GM12878 (cell line): ENCODE data around the gene TBC1D20.

Experiments
- BHLHE40 ChIP-seq, 2 experiments: fragments of 450-650 bp in 1 of 2; IDR thresholded peaks; 2 replicates each; pipeline ENCODE4 v1.6.1; 2011 to 2017; ENCODE audit warnings: low read depth in 2 of 2, borderline replicate concordance in 1 of 2, improper control_type of control experiment in 1 of 2, low read length in 1 of 2, mild to moderate bottlenecking in 1 of 2
- EGR1 ChIP-seq, 2 experiments: IDR thresholded peaks; 1 replicate in 1 of 2; 2 replicates in 1 of 2; pipeline ENCODE4 v1.6.1; 2011 to 2012; ENCODE audit warnings: low read depth in 2 of 2, low read length in 2 of 2, borderline replicate concordance in 1 of 2, mild to moderate bottlenecking in 1 of 2, moderate library complexity in 1 of 2
- EP300 ChIP-seq, 2 experiments: fragments of 150-350 bp in 1 of 2; IDR thresholded peaks; 2 replicates each; pipeline ENCODE4 v1.6.1; 2011 to 2012; ENCODE audit warnings: low read depth in 2 of 2, low read length in 2 of 2, borderline replicate concordance in 1 of 2, improper control_type of control experiment in 1 of 2, inconsistent platforms in 1 of 2; ENCODE audit not compliant: control insufficient read depth in 1 of 2
- EZH2 ChIP-seq: IDR thresholded peaks from 2 replicates; pipeline ENCODE4 v1.6.1; 2012; ENCODE audit warnings: low read depth, mild to moderate bottlenecking, control low read depth, inconsistent platforms, low read length, borderline replicate concordance; ENCODE audit not compliant: control insufficient read depth
- FOXK2 ChIP-seq: fragments of 450-650 bp; IDR thresholded peaks from 2 replicates; pipeline ENCODE4 v1.6.1; 2017; ENCODE audit warnings: mild to moderate bottlenecking, moderate library complexity
- GATAD2B ChIP-seq: fragments of 450-650 bp; conservative IDR thresholded peaks from 2 replicates; pipeline ENCODE4 v1.6.1; 2017; ENCODE audit warnings: low read depth, mild to moderate bottlenecking, moderate library complexity
- POLR2A ChIP-seq: IDR thresholded peaks from 2 replicates; pipeline ENCODE4 v1.6.1; 2011; ENCODE audit warnings: low read depth, mild to moderate bottlenecking, low read length
- SIN3A ChIP-seq: IDR thresholded peaks from 2 replicates; pipeline ENCODE4 v1.6.1; 2012; ENCODE audit warnings: low read depth, low read length, improper control_type of control experiment
- TF ChIP-seq, protein P1 (sequence below): IDR thresholded peaks from 2 replicates; pipeline ENCODE4 v1.6.1; 2012; ENCODE audit warnings: low read depth, low read length, improper control_type of control experiment
- TF ChIP-seq, protein P2 (sequence below), 3 experiments: IDR thresholded peaks in 2 of 3; conservative IDR thresholded peaks in 1 of 3; 2 replicates each; pipeline ENCODE4 v1.5.1; 2011; ENCODE audit warnings: low read depth in 3 of 3, low read length in 3 of 3, mild to moderate bottlenecking in 3 of 3, control low read depth in 2 of 3, moderate library complexity in 2 of 3, inconsistent platforms in 1 of 3, mixed read lengths in 1 of 3; ENCODE audit not compliant: control insufficient read depth in 2 of 3, insufficient read depth in 1 of 3; ENCODE audit errors: extremely low read depth in 1 of 3
- TF ChIP-seq, protein P3 (sequence below): fragments of 450-650 bp; IDR thresholded peaks from 2 replicates; pipeline ENCODE4 v1.6.1; 2017; ENCODE audit warnings: mild to moderate bottlenecking, moderate library complexity
- TF ChIP-seq, protein P4 (sequence below): fragments of 450-650 bp; IDR thresholded peaks from 2 replicates; pipeline ENCODE4 v1.6.1; 2017; ENCODE audit warnings: low read depth, mild to moderate bottlenecking, moderate library complexity

DNA sequence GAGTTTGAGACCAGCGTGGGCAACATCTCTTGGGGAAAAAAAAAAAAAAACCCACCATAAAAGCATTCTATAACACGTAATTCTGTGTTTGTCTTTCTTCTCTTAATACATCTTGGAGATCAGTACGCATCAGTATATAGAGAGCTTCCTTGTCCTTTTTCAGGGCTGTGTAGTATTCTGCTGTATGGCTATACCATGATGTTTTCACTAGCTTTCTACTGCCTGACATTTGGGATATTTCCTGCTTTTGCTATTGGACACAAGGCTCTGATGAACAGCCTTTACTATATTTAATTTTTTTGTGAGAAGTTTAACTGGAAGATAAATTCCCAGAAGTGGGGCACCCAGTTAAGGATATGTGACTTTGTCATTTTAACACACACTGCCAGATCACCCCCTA, 74.8 kb downstream of the TBC1D20 start:
- no peak for TF ChIP-seq EGR1 (IDR thresholded peaks at IDR 0.05; ENCODE audit: borderline replicate concordance in 1 of 2, low read depth in 2 of 2, low read length in 2 of 2)
- TF ChIP-seq, protein P1, sequence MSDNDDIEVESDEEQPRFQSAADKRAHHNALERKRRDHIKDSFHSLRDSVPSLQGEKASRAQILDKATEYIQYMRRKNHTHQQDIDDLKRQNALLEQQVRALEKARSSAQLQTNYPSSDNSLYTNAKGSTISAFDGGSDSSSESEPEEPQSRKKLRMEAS = no peak
- TF ChIP-seq POLR2A = no peak
- no peak for TF ChIP-seq SIN3A
- TF ChIP-seq FOXK2 = no peak
- TF ChIP-seq GATAD2B = no peak
- TF ChIP-seq, protein P2, sequence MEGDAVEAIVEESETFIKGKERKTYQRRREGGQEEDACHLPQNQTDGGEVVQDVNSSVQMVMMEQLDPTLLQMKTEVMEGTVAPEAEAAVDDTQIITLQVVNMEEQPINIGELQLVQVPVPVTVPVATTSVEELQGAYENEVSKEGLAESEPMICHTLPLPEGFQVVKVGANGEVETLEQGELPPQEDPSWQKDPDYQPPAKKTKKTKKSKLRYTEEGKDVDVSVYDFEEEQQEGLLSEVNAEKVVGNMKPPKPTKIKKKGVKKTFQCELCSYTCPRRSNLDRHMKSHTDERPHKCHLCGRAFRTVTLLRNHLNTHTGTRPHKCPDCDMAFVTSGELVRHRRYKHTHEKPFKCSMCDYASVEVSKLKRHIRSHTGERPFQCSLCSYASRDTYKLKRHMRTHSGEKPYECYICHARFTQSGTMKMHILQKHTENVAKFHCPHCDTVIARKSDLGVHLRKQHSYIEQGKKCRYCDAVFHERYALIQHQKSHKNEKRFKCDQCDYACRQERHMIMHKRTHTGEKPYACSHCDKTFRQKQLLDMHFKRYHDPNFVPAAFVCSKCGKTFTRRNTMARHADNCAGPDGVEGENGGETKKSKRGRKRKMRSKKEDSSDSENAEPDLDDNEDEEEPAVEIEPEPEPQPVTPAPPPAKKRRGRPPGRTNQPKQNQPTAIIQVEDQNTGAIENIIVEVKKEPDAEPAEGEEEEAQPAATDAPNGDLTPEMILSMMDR (IDR thresholded peaks at IDR 0.05 in 2 of 3, conservative IDR thresholded peaks at IDR 0.05 in 1 of 3; ENCODE audit: control insufficient read depth in 2 of 3, extremely low read depth in 1 of 3, insufficient read depth in 1 of 3, low read depth in 3 of 3, low read length in 3 of 3) = no peak
- TF ChIP-seq BHLHE40 (IDR thresholded peaks at IDR 0.05; ENCODE audit: borderline replicate concordance in 1 of 2, low read depth in 2 of 2, low read length in 1 of 2) = no peak
- TF ChIP-seq EZH2 = no peak
- TF ChIP-seq, protein P3, sequence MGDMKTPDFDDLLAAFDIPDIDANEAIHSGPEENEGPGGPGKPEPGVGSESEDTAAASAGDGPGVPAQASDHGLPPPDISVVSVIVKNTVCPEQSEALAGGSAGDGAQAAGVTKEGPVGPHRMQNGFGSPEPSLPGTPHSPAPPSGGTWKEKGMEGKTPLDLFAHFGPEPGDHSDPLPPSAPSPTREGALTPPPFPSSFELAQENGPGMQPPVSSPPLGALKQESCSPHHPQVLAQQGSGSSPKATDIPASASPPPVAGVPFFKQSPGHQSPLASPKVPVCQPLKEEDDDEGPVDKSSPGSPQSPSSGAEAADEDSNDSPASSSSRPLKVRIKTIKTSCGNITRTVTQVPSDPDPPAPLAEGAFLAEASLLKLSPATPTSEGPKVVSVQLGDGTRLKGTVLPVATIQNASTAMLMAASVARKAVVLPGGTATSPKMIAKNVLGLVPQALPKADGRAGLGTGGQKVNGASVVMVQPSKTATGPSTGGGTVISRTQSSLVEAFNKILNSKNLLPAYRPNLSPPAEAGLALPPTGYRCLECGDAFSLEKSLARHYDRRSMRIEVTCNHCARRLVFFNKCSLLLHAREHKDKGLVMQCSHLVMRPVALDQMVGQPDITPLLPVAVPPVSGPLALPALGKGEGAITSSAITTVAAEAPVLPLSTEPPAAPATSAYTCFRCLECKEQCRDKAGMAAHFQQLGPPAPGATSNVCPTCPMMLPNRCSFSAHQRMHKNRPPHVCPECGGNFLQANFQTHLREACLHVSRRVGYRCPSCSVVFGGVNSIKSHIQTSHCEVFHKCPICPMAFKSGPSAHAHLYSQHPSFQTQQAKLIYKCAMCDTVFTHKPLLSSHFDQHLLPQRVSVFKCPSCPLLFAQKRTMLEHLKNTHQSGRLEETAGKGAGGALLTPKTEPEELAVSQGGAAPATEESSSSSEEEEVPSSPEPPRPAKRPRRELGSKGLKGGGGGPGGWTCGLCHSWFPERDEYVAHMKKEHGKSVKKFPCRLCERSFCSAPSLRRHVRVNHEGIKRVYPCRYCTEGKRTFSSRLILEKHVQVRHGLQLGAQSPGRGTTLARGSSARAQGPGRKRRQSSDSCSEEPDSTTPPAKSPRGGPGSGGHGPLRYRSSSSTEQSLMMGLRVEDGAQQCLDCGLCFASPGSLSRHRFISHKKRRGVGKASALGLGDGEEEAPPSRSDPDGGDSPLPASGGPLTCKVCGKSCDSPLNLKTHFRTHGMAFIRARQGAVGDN = no peak
- TF ChIP-seq EP300 (IDR thresholded peaks at IDR 0.05; ENCODE audit: borderline replicate concordance in 1 of 2, control insufficient read depth in 1 of 2, low read depth in 2 of 2, low read length in 2 of 2) = no peak
- TF ChIP-seq, protein P4, sequence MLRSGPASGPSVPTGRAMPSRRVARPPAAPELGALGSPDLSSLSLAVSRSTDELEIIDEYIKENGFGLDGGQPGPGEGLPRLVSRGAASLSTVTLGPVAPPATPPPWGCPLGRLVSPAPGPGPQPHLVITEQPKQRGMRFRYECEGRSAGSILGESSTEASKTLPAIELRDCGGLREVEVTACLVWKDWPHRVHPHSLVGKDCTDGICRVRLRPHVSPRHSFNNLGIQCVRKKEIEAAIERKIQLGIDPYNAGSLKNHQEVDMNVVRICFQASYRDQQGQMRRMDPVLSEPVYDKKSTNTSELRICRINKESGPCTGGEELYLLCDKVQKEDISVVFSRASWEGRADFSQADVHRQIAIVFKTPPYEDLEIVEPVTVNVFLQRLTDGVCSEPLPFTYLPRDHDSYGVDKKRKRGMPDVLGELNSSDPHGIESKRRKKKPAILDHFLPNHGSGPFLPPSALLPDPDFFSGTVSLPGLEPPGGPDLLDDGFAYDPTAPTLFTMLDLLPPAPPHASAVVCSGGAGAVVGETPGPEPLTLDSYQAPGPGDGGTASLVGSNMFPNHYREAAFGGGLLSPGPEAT = no peak
